Upper lobe of left lung (tissue), 4 donors: Measurements from ENCODE around the gene AFF3.

ENCODE experiments used
- EP300 ChIP-seq, 4 donors: sonication (generic); formaldehyde crosslinking; IDR thresholded peaks; one replicate each; pipeline ENCODE4 v1.5.1; 2017; ENCODE audit warnings: antibody characterized with exemption in 4 of 4, control low read depth in 2 of 4
- POLR2AphosphoS5 ChIP-seq, 2 donors: sonication (generic); formaldehyde crosslinking; IDR thresholded peaks; one replicate each; pipeline ENCODE4 v1.5.1; 2017; ENCODE audit warnings: antibody characterized with exemption in 2 of 2
- TF ChIP-seq, protein P1 (sequence below), 6 experiments: fragments of 450-650 bp in 4 of 6; fragments of 200-600 bp in 2 of 6; sonication (generic) in 2 of 6; IDR thresholded peaks; one replicate each; pipeline ENCODE4 v1.5.1; 2016 to 2019; ENCODE audit warnings: antibody characterized with exemption in 6 of 6

DNA sequence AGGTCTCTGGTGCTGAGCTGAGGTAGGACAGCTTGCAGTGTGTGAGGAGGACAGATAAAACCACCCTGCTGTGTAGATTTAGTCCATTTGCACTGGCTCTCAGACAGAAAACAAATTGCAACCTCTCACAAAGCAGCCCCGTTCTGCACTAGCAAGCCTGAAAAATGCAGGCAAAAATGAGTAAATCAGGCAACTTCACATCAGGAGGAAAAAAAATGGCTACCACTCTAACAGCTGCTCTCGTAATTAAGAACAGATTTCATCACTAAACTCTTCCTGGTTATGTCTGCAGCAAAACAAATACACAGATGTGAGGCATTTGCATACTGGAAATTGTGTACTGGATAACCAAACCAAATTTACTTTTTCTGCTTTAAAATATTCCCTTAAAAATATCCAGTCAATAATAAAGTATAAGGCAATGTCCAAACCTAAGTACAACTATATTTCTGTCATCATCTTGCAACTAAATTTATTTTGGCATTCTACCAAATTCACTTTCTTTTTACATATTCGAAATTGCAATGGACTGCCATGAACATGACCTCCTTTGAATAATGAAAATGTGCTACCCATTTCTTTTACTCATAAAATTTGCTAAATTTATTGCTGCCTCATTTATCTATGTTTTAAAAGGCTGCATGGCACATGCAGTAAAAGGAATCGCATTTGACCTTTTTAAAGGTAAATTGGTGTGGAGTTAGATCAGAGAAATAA is 157.4 kb downstream of the AFF3 start:
- TF ChIP-seq, protein P1, sequence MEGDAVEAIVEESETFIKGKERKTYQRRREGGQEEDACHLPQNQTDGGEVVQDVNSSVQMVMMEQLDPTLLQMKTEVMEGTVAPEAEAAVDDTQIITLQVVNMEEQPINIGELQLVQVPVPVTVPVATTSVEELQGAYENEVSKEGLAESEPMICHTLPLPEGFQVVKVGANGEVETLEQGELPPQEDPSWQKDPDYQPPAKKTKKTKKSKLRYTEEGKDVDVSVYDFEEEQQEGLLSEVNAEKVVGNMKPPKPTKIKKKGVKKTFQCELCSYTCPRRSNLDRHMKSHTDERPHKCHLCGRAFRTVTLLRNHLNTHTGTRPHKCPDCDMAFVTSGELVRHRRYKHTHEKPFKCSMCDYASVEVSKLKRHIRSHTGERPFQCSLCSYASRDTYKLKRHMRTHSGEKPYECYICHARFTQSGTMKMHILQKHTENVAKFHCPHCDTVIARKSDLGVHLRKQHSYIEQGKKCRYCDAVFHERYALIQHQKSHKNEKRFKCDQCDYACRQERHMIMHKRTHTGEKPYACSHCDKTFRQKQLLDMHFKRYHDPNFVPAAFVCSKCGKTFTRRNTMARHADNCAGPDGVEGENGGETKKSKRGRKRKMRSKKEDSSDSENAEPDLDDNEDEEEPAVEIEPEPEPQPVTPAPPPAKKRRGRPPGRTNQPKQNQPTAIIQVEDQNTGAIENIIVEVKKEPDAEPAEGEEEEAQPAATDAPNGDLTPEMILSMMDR (IDR thresholded peaks at IDR 0.05): no peak
- TF ChIP-seq EP300 (IDR thresholded peaks at IDR 0.05) (no peak), POLR2AphosphoS5 (IDR thresholded peaks at IDR 0.05) (no peak)
